Endothelial cell of umbilical vein (primary cell): Measurements from ENCODE around the gene PPP5C. TPM values are rescaled to one million over a fixed set of nuclear protein-coding genes. Genes with fewer than 3 reads are reported as not detected.

Source experiments
- BruUV-seq: library from RNA; stranded (reverse); fragments of 400-500 nt; replicated peaks from 2 replicates; lab custom pipeline; 2021; lab: Mats Ljungman, UMichigan
- CTCF ChIA-PET: fragments of 300-600, 350-600 bp; sonication (Branson Sonifier 250); formaldehyde crosslinking; loops from one replicate; lab custom pipeline; 2021; ENCODE audit warnings: antibody characterized with exemption, inconsistent platforms; lab: Charles Lee
- POLR2A ChIA-PET: fragments of 300-600, 350-600 bp; sonication (Branson Sonifier 250); formaldehyde crosslinking; loops from one replicate; lab custom pipeline; 2021; ENCODE audit warnings: antibody characterized with exemption, inconsistent platforms; lab: Charles Lee
- DNase-seq: peaks from one replicate; pipeline ENCODE4 v3.0.0-alpha.2; 2011; ENCODE audit warnings: low read depth, low spot score
- FAIRE-seq: peaks from 2 replicates; lab custom pipeline; 2011; peaks lifted over from hg19 to GRCh38; lab: Jason Lieb, UNC
- H2AFZ ChIP-seq: 2 replicates; pipeline ENCODE4 v1.6.0; 2012; ENCODE audit warnings: low read depth, low read length, control low read depth, inconsistent platforms
- H3K27ac ChIP-seq: 2 replicates; pipeline ENCODE4 v1.5.1; 2011; ENCODE audit warnings: low read depth, mild to moderate bottlenecking, control low read depth, low read length, moderate library complexity; ENCODE audit not compliant: insufficient read depth
- H3K27me3 ChIP-seq, 2 experiments: 2 replicates each; pipeline versions ENCODE4 v1.6.0 to v1.6.1; 2011; ENCODE audit warnings: low read length in 2 of 2, mixed read lengths in 1 of 2; ENCODE audit not compliant: control insufficient read depth in 2 of 2, insufficient read depth in 2 of 2
- H3K36me3 ChIP-seq, 2 experiments: 2 replicates in 1 of 2; 3 replicates in 1 of 2; pipeline ENCODE4 v1.5.1; 2011; ENCODE audit warnings: low read length in 2 of 2, mild to moderate bottlenecking in 1 of 2, moderate library complexity in 1 of 2; ENCODE audit not compliant: control insufficient read depth in 2 of 2, insufficient read depth in 2 of 2; ENCODE audit errors: extremely low read depth in 1 of 2
- H3K4me1 ChIP-seq: 3 replicates; pipeline ENCODE4 v1.5.1; 2011; ENCODE audit warnings: mild to moderate bottlenecking, low read length; ENCODE audit not compliant: control insufficient read depth, insufficient read depth; ENCODE audit errors: extremely low read depth
- H3K4me2 ChIP-seq: 2 replicates; pipeline ENCODE4 v1.6.1; 2011; ENCODE audit warnings: low read length, control low read depth, mixed read lengths; ENCODE audit not compliant: insufficient read depth
- H3K4me3 ChIP-seq, 3 experiments: fragments of 200-600 bp in 1 of 3; sonication (generic), shearing (Covaris generic) in 1 of 3; replicated peaks in 1 of 3; 2 replicates each; pipeline ENCODE4 v1.5.1; 2011 to 2016; ENCODE audit warnings: control low read depth in 3 of 3, low read length in 3 of 3, mild to moderate bottlenecking in 2 of 3, inconsistent platforms in 1 of 3, low read depth in 1 of 3, moderate library complexity in 1 of 3; ENCODE audit not compliant: insufficient read depth in 1 of 3
- H3K79me2 ChIP-seq: 2 replicates; pipeline ENCODE4 v1.6.0; 2012; ENCODE audit warnings: low read length, inconsistent platforms; ENCODE audit not compliant: control insufficient read depth, insufficient read depth
- H3K9ac ChIP-seq: replicated peaks from 2 replicates; pipeline ENCODE3; 2011; ENCODE audit warnings: low read length, control low read depth; ENCODE audit not compliant: insufficient read depth; ENCODE audit errors: extremely low read depth
- H3K9me1 ChIP-seq: replicated peaks from 3 replicates; pipeline ENCODE4 v1.6.0; 2011; ENCODE audit warnings: mild to moderate bottlenecking, low read length; ENCODE audit not compliant: control insufficient read depth, insufficient read depth; ENCODE audit errors: extremely low read depth
- H3K9me3 ChIP-seq: replicated peaks from 2 replicates; pipeline ENCODE4 v1.5.1; 2012; ENCODE audit warnings: low read length, inconsistent platforms; ENCODE audit not compliant: control insufficient read depth, insufficient read depth
- H4K20me1 ChIP-seq: replicated peaks from 2 replicates; pipeline ENCODE3; 2011; ENCODE audit warnings: mild to moderate bottlenecking, low read length; ENCODE audit not compliant: control insufficient read depth, insufficient read depth; ENCODE audit errors: extremely low read depth
- CTCF ChIP-seq, 2 donors: IDR thresholded peaks; 1 replicate in 1 of 2; 2 replicates in 1 of 2; pipeline ENCODE4 v1.5.1; 2011; ENCODE audit warnings: low read length in 2 of 2, mild to moderate bottlenecking in 2 of 2, moderate library complexity in 2 of 2, control low read depth in 1 of 2, inconsistent platforms in 1 of 2, low read depth in 1 of 2; ENCODE audit not compliant: insufficient read depth in 1 of 2; ENCODE audit errors: extremely low read depth in 1 of 2
- EZH2 ChIP-seq: IDR thresholded peaks from 2 replicates; pipeline ENCODE4 v1.6.1; 2012; ENCODE audit warnings: borderline replicate concordance, low read depth, mild to moderate bottlenecking, moderate library complexity, low read length, inconsistent platforms; ENCODE audit not compliant: severe bottlenecking
- FOS ChIP-seq: IDR thresholded peaks from 2 replicates; pipeline ENCODE4 v1.6.1; 2011; ENCODE audit warnings: mild to moderate bottlenecking, low read length, moderate library complexity, borderline replicate concordance; ENCODE audit not compliant: insufficient read depth
- GATA2 ChIP-seq: IDR thresholded peaks from 2 replicates; pipeline ENCODE4 v1.7.0; 2011; ENCODE audit warnings: low read depth, mild to moderate bottlenecking, moderate library complexity, mixed read lengths, low read length; ENCODE audit not compliant: insufficient read length, insufficient read depth
- JUN ChIP-seq: IDR thresholded peaks from 2 replicates; pipeline ENCODE4 v1.6.1; 2011; ENCODE audit warnings: borderline replicate concordance, low read depth; ENCODE audit not compliant: insufficient read length, insufficient read depth
- MAX ChIP-seq: IDR thresholded peaks from 2 replicates; pipeline ENCODE4 v1.6.1; 2011; ENCODE audit not compliant: insufficient read depth, insufficient read length
- MYC ChIP-seq: IDR thresholded peaks from one replicate; pipeline ENCODE4 v1.6.1; 2011; ENCODE audit warnings: mild to moderate bottlenecking, low read depth, low read length
- POLR2A ChIP-seq: IDR thresholded peaks from 2 replicates; pipeline ENCODE4 v1.6.1; 2012; ENCODE audit warnings: low read depth, mild to moderate bottlenecking, control low read depth, low read length
- POLR2AphosphoS5 ChIP-seq: IDR thresholded peaks from 2 replicates; pipeline ENCODE4 v1.6.1; 2012; ENCODE audit warnings: low read depth, mild to moderate bottlenecking, control low read depth, low read length, moderate library complexity; ENCODE audit not compliant: insufficient read depth
- dilution Hi-C: fragments of 300-500 bp; cut with MboI; formaldehyde crosslinking; loops from one replicate; pipeline ENCODE4 v1.15.0; 2019; ENCODE audit warnings: low sequenced_read_pairs; ENCODE audit not compliant: extremely low pct_ligation_motif_present
- intact Hi-C: fragments of 100-400 bp; cut with micrococcal nuclease; formaldehyde crosslinking; loops from one replicate; pipeline ENCODE4 v1.10.0; 2022
- polyA plus RNA-seq, 4 experiments: library from polyadenylated mRNA; depleted of rRNA in 3 of 4; stranded (reverse) in 3 of 4; unstranded in 1 of 4; fragments of >200 nt; gene quantifications; 2 replicates each; pipeline versions ENCODE4 v1.2.1 to v1.2.3, GENCODE V29; 2011 to 2012; ENCODE audit warnings: missing spikeins in 1 of 4
- total RNA-seq: library from RNA; stranded (reverse); gene quantifications from 2 replicates; pipeline ENCODE4 v1.2.3, GENCODE V29; 2021

PPP5C gene
- total and polyA plus RNA-seq, 2 donors (not counting 3 experiments of a cell fraction or from before 2014, with no cell fraction given): 114 to 172 TPM

DNA sequence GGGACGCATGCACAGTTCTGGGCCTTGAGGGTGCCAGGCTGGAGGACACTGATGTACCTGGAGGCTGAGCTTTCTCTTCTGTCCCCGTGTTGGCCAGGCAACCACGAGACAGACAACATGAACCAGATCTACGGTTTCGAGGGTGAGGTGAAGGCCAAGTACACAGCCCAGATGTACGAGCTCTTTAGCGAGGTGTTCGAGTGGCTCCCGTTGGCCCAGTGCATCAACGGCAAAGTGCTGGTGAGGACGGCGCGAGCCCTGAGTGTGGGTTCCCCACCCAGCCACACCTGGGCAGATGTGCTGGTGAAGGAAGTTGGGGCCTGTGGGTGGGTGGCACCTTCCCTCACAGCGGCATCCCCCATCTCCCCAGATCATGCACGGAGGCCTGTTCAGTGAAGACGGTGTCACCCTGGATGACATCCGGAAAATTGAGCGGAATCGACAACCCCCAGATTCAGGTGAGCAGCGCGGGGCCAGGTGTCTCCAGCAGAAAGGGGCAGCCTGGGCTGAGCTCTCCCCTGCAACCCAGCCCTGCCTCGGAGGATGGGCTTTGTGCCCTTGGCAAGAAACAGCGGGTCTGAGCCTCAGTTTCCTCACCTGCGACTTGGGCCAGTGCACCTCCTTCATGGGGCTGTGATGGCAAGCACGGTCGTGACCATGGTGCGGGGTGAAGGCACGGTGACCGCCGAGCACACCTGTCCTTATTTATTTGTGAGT, 40.3 kb downstream of the PPP5C start:
- CTCF ChIA-PET: interaction anchor here (0.6 to 3.1 kb wide), 5 partner anchors 9 to 106 kb away, joined by 3 to 9 read pairs (median 3); no protein-coding TSS in a partner anchor
- Histone ChIP-seq H3K36me3 (peaks cover 19 to 59% of the 10 kb centered on the region in 2 experiments), H4K20me1 (no peaks in the 10 kb centered on the region), H3K27me3 (no peaks in the 10 kb centered on the region), H3K4me3 (no peak overlapping the region), H3K9ac (no peak overlapping the region), H3K79me2 (no peaks in the 10 kb centered on the region), H3K27ac (no peak overlapping the region), H3K4me2 (no peak overlapping the region), H3K9me1 (no peaks in the 10 kb centered on the region), H2AFZ (no peak overlapping the region), H3K4me1 (no peaks in the 10 kb centered on the region), H3K9me3 (no peaks in the 10 kb centered on the region)
- TF ChIP-seq JUN (no peak), FOS (no peak), POLR2AphosphoS5 (no peak), MYC (no peak), EZH2 (no peak), GATA2 (no peak)
- DNase-seq (no peak), FAIRE-seq (no peak)
- dilution Hi-C loops: no loop called here
- no TSS peak for BruUV-seq
- POLR2A ChIA-PET: no interaction called here
- intact Hi-C loops: no loop called here

GRCh38 chr19:46387713-46388130, 40.8 kb downstream of the PPP5C start:
- Histone ChIP-seq H3K9ac (no peak overlapping the region), H3K36me3 (peaks cover 19 to 58% of the 10 kb centered on the region in 2 experiments), H3K79me2 (no peaks in the 10 kb centered on the region), H2AFZ (no peak overlapping the region), H3K9me3 (no peaks in the 10 kb centered on the region), H3K4me3 (no peak overlapping the region), H4K20me1 (no peaks in the 10 kb centered on the region), H3K27ac (no peak overlapping the region), H3K4me1 (no peaks in the 10 kb centered on the region), H3K4me2 (no peak overlapping the region), H3K27me3 (no peaks in the 10 kb centered on the region), H3K9me1 (no peaks in the 10 kb centered on the region)
- ChIA-PET POLR2A (no interaction called here), CTCF (interaction anchor here (3.1 kb wide), 1 partner anchor 15 kb away, joined by 9 read pairs; no protein-coding TSS in a partner anchor)
- dilution Hi-C loops (no loop called here), intact Hi-C loops (no loop called here)
- FAIRE-seq (no peak), DNase-seq (no peak)
- no TSS peak for BruUV-seq
- TF ChIP-seq POLR2A: no peak
- TF ChIP-seq MAX: no peak
- no peak for TF ChIP-seq GATA2
- TF ChIP-seq EZH2: no peak
- TF ChIP-seq CTCF (IDR thresholded peaks at IDR 0.05; ENCODE audit: extremely low read depth in 1 of 2, insufficient read depth in 1 of 2, low read depth in 1 of 2, low read length in 2 of 2): no peak
- no peak for TF ChIP-seq JUN
- no peak for TF ChIP-seq POLR2AphosphoS5
